NCI-H128 (cell line): ENCODE measurements around the gene HBS1L.

Experiments
- DNase-seq: peaks from one replicate; lab custom pipeline; 2025; ENCODE audit not compliant: unreplicated experiment; lab: John Stamatoyannopoulos, UW

The HBS1L gene

GRCh38 chr6:134918418-134918961, 136.1 kb downstream of the HBS1L start:
- DNase-seq = no peak

GRCh38 chr6:134911547-134911946, 143.1 kb downstream of the HBS1L start:
- DNase-seq = no peak

GRCh38 chr6:134910593-134910935, 144.1 kb downstream of the HBS1L start:
- DNase-seq = no peak
